ENCODE results near the gene KRT33B.

DNA sequence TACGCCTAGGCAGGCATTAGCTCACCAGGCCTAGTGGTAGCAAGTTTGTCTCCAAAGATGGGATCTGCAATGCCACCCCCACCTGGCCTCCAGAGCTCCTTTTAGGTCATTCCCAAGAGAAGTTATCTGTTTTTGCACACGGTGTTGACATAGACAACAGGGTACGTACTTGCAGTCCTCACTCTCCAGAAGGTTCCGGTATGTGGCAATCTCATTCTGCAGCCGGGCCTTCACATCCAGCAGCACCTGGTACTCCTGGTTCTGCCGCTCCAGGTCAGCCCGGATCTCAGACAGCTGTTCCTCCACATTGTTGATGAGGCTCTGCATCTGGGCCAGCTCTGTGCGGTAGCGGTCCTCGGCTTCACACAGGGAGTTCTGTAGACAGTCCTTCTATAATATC lies 37.6 kb upstream of the KRT33B start:
- TF ChIP-seq POLR2A (IDR thresholded peaks at IDR 0.05; ENCODE audit: low read depth) (no peak), POLR2AphosphoS5 (IDR thresholded peaks at IDR 0.05) (no peak)

Measured in esophagus muscularis mucosa (tissue), 2 donors.